Ascending aorta (tissue), 2 donors: ENCODE data around the gene SRRD. TPM values are rescaled to one million over a fixed set of nuclear protein-coding genes. Genes with fewer than 3 reads are reported as not detected.

ENCODE experiments used
- DNase-seq, 2 donors: peaks; one replicate each; pipeline ENCODE4 v3.0.0-alpha.2; 2019; ENCODE audit warnings: low spot score in 2 of 2
- H3K27ac ChIP-seq, 2 donors: fragments of 200-600 bp; sonication (generic); one replicate each; pipeline ENCODE4 v1.5.1; 2016 to 2017; ENCODE audit warnings: mild to moderate bottlenecking in 1 of 2
- H3K27me3 ChIP-seq: fragments of 200-600 bp; sonication (generic); one replicate; pipeline ENCODE4 v1.5.1; 2017
- H3K36me3 ChIP-seq, 2 donors: fragments of 200-600 bp; sonication (generic); one replicate each; pipeline ENCODE4 v1.5.1; 2016
- H3K4me1 ChIP-seq, 2 donors: fragments of 200-600 bp; sonication (generic); one replicate each; pipeline ENCODE4 v1.5.1; 2016 to 2017; ENCODE audit warnings: mild to moderate bottlenecking in 1 of 2
- H3K4me3 ChIP-seq, 2 donors: fragments of 200-600 bp; sonication (generic); one replicate each; pipeline ENCODE4 v1.5.1; 2016 to 2017; ENCODE audit warnings: mild to moderate bottlenecking in 1 of 2
- H3K9me3 ChIP-seq, 2 donors: fragments of 200-600 bp; sonication (generic); one replicate each; pipeline ENCODE4 v1.5.1; 2016
- intact Hi-C: fragments of 100-400 bp; cut with DNase I; formaldehyde crosslinking; loops from one replicate; pipeline ENCODE4 v1.15.1; 2023
- total RNA-seq: library from RNA; depleted of rRNA; stranded (reverse); fragments of >200 nt; gene quantifications from one replicate; pipeline ENCODE4 v1.1.0, GENCODE V29; 2016
- TF ChIP-seq, protein P1 (sequence below), 3 experiments: fragments of 200-600 bp in 2 of 3; fragments of 450-650 bp in 1 of 3; sonication (generic) in 2 of 3; IDR thresholded peaks; one replicate each; pipeline ENCODE4 v1.5.1; 2016 to 2019; ENCODE audit warnings: antibody characterized with exemption in 3 of 3, mild to moderate bottlenecking in 1 of 3, moderate library complexity in 1 of 3

The SRRD gene
- total RNA-seq, 1 donor from 2014 or later, result 85.6 TPM

DNA sequence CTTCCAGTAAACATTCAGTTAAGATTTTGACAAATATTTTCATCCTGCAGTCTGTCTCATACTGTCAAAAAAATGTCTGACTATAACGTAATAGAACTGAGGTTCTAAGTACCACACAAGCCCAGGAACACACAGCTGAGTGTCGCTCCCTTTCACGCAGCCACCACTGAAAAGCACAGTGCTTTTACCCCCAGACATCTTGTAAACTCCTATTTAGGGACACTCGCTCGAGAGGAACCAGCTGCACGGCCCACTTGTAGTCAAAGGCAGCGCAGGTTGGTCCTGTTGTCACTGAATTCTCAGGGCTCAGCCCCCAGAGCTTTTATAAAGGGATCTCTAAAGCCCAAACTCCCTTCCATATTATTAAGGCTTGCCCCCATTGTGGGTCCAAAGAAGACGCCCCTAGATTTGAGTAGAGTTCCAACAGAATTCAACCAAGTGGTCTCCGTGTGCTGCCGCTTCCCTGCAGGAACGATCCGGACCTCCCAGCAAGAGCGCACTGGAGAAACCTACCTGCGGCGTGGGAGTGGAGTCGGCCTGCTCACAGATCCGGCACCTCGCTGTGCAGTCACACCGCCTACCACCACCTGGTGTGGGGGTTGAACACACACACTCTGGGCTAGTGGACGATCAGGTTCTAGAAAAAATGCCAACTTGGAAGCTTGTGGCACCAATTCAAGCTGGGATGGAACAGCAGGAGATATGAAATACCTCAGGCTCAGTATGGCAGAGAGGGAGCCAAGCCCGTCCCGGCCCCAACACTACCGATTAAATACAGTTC is 31.3 kb upstream of the SRRD start:
- intact Hi-C loops, result no loop called here
- TF ChIP-seq, protein P1, sequence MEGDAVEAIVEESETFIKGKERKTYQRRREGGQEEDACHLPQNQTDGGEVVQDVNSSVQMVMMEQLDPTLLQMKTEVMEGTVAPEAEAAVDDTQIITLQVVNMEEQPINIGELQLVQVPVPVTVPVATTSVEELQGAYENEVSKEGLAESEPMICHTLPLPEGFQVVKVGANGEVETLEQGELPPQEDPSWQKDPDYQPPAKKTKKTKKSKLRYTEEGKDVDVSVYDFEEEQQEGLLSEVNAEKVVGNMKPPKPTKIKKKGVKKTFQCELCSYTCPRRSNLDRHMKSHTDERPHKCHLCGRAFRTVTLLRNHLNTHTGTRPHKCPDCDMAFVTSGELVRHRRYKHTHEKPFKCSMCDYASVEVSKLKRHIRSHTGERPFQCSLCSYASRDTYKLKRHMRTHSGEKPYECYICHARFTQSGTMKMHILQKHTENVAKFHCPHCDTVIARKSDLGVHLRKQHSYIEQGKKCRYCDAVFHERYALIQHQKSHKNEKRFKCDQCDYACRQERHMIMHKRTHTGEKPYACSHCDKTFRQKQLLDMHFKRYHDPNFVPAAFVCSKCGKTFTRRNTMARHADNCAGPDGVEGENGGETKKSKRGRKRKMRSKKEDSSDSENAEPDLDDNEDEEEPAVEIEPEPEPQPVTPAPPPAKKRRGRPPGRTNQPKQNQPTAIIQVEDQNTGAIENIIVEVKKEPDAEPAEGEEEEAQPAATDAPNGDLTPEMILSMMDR (IDR thresholded peaks at IDR 0.05), result no peak
- H3K9me3 ChIP-seq, result no peaks in the 10 kb centered on the region
- no peaks in the 10 kb centered on the region for H3K4me1 ChIP-seq
- peak in 1 of 2 donors; percentile 18 for DNase-seq
- H3K4me3 ChIP-seq, result no peak overlapping the region
- peaks cover 35 to 53% of the 10 kb centered on the region in 2 donors for H3K36me3 ChIP-seq
- H3K27me3 ChIP-seq, result no peaks in the 10 kb centered on the region
- H3K27ac ChIP-seq, result no peak overlapping the region

DNA sequence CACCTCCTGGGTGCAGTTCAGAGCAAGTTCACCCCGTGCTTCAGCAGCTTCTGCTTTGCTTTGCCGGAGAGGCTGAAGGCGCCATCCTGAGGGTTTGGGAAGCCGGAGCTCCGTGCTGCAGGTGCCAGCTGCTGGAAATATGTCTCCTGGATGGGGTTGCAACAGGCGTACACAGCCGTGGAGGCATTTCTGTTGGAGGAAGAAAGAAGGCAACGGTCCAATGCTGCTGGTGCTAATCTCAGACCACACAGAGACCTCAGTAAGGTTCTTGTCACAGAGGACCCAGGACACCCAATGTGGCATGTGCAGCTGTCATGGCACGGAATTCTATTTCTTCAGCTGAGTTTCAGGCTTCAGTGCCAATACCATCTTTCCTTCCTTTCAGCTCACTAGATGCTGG is 30.5 kb upstream of the SRRD start:
- Histone ChIP-seq H3K9me3 (no peaks in the 10 kb centered on the region), H3K4me3 (no peak overlapping the region), H3K36me3 (peaks cover 43 to 60% of the 10 kb centered on the region in 2 donors), H3K27me3 (no peaks in the 10 kb centered on the region), H3K27ac (no peak overlapping the region), H3K4me1 (no peaks in the 10 kb centered on the region)
- DNase-seq, result no peak
- TF ChIP-seq, protein P1 (IDR thresholded peaks at IDR 0.05), result no peak
- intact Hi-C loops, result no loop called here

DNA sequence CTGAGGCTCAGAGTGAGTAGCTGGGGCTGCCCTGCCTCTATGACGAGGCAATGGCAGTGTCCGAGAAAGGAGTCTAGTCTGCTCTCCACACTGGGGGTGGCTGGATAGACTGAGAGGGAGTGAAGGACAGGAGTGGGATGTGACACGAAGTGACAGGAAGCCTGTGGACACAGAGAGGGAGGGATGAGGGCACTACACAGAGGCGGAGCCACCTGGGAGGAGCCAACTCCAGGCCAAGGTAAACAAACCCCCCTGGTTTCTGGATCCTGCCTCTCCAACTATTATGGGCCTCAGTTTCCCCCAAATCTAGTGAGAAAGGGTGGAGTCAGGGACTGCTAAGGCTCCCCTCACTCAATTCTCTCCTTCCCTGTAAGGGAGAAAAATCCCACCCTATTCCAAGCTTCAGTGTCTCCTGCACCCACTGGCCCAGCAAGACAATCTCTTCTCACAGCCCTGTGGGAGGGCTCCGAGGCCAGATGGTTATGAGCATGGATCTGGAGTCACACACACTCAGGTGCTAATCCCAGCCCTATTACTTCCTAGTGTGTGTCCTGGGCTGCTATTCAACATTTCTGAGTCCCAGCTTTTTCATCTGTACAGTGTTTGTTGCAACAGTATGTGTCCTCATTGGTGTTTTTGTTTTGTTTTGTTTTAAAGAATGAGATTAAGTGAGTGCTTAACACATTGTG is 29.7 kb upstream of the SRRD start:
- H3K4me1 ChIP-seq, result no peaks in the 10 kb centered on the region
- TF ChIP-seq, protein P1 (IDR thresholded peaks at IDR 0.05), result no peak
- no peak overlapping the region for H3K4me3 ChIP-seq
- intact Hi-C loops, result no loop called here
- H3K27ac ChIP-seq, result no peak overlapping the region
- H3K36me3 ChIP-seq, result peaks cover 46 to 65% of the 10 kb centered on the region in 2 donors
- H3K27me3 ChIP-seq, result no peaks in the 10 kb centered on the region
- DNase-seq, result no peak
- H3K9me3 ChIP-seq, result no peaks in the 10 kb centered on the region

DNA sequence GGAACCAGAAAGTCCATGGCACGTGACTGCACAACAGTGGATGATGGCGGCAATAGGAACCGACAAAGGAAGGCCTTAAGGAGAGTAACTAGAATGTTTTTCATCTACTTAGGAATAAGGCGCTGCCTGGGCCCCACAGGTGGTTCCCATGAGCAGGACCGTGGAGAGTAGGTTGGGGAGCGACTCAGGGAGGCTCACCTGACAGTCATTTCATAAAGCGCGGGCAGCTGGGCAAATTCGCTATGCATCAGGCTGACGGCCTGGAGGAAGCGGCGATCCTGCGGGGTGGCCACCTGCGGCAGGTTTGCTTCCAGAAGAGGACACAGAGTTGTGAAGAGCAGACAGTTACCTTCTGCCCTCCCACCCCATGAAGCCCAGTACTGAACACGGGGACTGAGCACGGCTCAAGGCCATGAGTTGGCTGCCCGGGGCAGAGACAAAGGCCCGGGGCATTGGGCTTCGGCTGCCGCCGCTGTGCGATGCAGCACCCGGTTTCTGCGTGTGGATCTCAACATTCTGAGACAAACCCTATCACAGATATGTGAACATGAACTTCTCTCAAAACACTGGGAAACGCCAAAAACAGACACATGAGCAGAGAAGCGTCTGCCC is 25.9 kb upstream of the SRRD start:
- intact Hi-C loops, result no loop called here
- H3K9me3 ChIP-seq, result no peaks in the 10 kb centered on the region
- H3K27ac ChIP-seq, result no peak overlapping the region
- no peaks in the 10 kb centered on the region for H3K4me1 ChIP-seq
- H3K4me3 ChIP-seq, result no peak overlapping the region
- TF ChIP-seq, protein P1 (IDR thresholded peaks at IDR 0.05), result no peak
- DNase-seq, result no peak
- no peaks in the 10 kb centered on the region for H3K27me3 ChIP-seq
- peaks cover 41 to 57% of the 10 kb centered on the region in 2 donors for H3K36me3 ChIP-seq

DNA sequence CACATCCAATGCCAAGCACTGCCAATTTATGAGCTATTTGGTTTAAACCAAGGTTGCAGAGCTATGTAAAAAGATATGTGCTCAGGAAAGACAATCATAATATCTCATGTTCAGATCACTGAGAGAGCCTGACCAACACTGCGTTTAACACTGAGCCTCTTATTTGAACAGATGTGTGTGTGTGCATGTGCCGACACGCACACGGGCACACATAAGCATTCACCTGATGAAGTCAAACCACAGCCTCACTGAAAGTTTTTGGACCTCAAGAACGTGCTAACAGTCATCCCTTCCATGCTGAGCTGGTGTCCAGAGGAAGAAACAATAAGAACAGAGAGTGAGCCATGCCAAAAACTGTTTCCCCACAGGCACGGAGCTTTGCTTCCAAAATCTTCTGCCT is 23.5 kb upstream of the SRRD start:
- intact Hi-C loops, result loop anchor here (2.0 kb wide), 1 partner anchor 61 kb away; no protein-coding TSS in a partner anchor
- TF ChIP-seq, protein P1 (IDR thresholded peaks at IDR 0.05), result no peak
- DNase-seq, result no peak
- Histone ChIP-seq H3K27ac (no peak overlapping the region), H3K9me3 (no peaks in the 10 kb centered on the region), H3K4me1 (no peaks in the 10 kb centered on the region), H3K4me3 (no peak overlapping the region), H3K27me3 (no peaks in the 10 kb centered on the region), H3K36me3 (peaks cover 46 to 66% of the 10 kb centered on the region in 2 donors)
